Ishikawa (cell line): ENCODE measurements around the gene PPP2R5E.

Experiments
- CEBPB ChIP-seq: IDR thresholded peaks from 2 replicates; pipeline ENCODE4 v1.6.1; 2012
- CREB1 ChIP-seq: IDR thresholded peaks from 2 replicates; pipeline ENCODE4 v1.6.1; 2012; ENCODE audit warnings: low read depth
- EGR1 ChIP-seq: IDR thresholded peaks from 2 replicates; pipeline ENCODE4 v1.6.1; 2012
- EP300 ChIP-seq: IDR thresholded peaks from 2 replicates; pipeline ENCODE4 v1.6.1; 2012; ENCODE audit warnings: borderline replicate concordance
- FOXM1 ChIP-seq: IDR thresholded peaks from 2 replicates; pipeline ENCODE4 v1.6.1; 2012; ENCODE audit warnings: low read depth, borderline replicate concordance
- MAX ChIP-seq: IDR thresholded peaks from 2 replicates; pipeline ENCODE4 v1.6.1; 2012
- NFIC ChIP-seq: IDR thresholded peaks from 2 replicates; pipeline ENCODE4 v1.6.1; 2012
- RAD21 ChIP-seq: IDR thresholded peaks from 2 replicates; pipeline ENCODE4 v1.6.1; 2012; ENCODE audit warnings: low read depth
- REST ChIP-seq: IDR thresholded peaks from 2 replicates; pipeline ENCODE4 v1.6.1; 2012; ENCODE audit warnings: low read depth, mild to moderate bottlenecking
- TAF1 ChIP-seq: IDR thresholded peaks from 2 replicates; pipeline ENCODE4 v1.6.1; 2012; ENCODE audit warnings: low read depth, mild to moderate bottlenecking
- TCF12 ChIP-seq: IDR thresholded peaks from 2 replicates; pipeline ENCODE4 v1.6.1; 2012; ENCODE audit warnings: low read depth
- TEAD4 ChIP-seq: IDR thresholded peaks from 2 replicates; pipeline ENCODE4 v1.6.1; 2012
- USF1 ChIP-seq: IDR thresholded peaks from 2 replicates; pipeline ENCODE4 v1.6.1; 2012
- YY1 ChIP-seq: IDR thresholded peaks from 2 replicates; pipeline ENCODE4 v1.6.1; 2012; ENCODE audit warnings: low read depth
- ZBTB7A ChIP-seq: IDR thresholded peaks from 2 replicates; pipeline ENCODE4 v1.6.1; 2012; ENCODE audit warnings: low read depth

Gene PPP2R5E

GRCh38 chr14:63438065-63438757, 105.0 kb downstream of the PPP2R5E start:
- TF ChIP-seq YY1 (no peak), NFIC (peak; percentile 76), MAX (0 out of 2 replicates have a peak, but pooled peaks have one; percentile 37), USF1 (no peak), TEAD4 (peak; percentile 23; the same call in 1 of the 2 replicates)

- TF ChIP-seq TCF12: no peak
- no peak for TF ChIP-seq EP300
- TF ChIP-seq EGR1: no peak
- TF ChIP-seq FOXM1: no peak
- TF ChIP-seq RAD21: no peak
- no peak for TF ChIP-seq REST
- TF ChIP-seq NFIC: no peak
- TF ChIP-seq YY1: no peak
- TF ChIP-seq CREB1: no peak
- no peak for TF ChIP-seq MAX
- no peak for TF ChIP-seq TAF1
- no peak for TF ChIP-seq USF1
- TF ChIP-seq ZBTB7A: no peak
Observed at GRCh38 chr14:63436286-63437098, 106.7 kb downstream of the PPP2R5E start.

- TF ChIP-seq CEBPB: no peak
- TF ChIP-seq ZBTB7A: no peak
- TF ChIP-seq TEAD4: no peak
- TF ChIP-seq USF1: no peak
- TF ChIP-seq EP300: no peak
Observed at GRCh38 chr14:63435838-63436237, 107.3 kb downstream of the PPP2R5E start.

- no peak for TF ChIP-seq CEBPB
- TF ChIP-seq EGR1: no peak
- no peak for TF ChIP-seq FOXM1
- no peak for TF ChIP-seq RAD21
- no peak for TF ChIP-seq CREB1
- no peak for TF ChIP-seq TEAD4
- TF ChIP-seq REST: no peak
Observed at GRCh38 chr14:63435204-63435603, 108.0 kb downstream of the PPP2R5E start.

GRCh38 chr14:63432888-63433552, 110.2 kb downstream of the PPP2R5E start:
- TF ChIP-seq FOXM1 (no peak), REST (no peak), MAX (no peak), EP300 (no peak), EGR1 (no peak), CEBPB (no peak), USF1 (no peak), TEAD4 (no peak), TAF1 (no peak), ZBTB7A (no peak), RAD21 (no peak), CREB1 (no peak), YY1 (no peak), TCF12 (no peak), NFIC (no peak)
